ENCODE measurements around the gene SH3RF1.

Gene SH3RF1

DNA sequence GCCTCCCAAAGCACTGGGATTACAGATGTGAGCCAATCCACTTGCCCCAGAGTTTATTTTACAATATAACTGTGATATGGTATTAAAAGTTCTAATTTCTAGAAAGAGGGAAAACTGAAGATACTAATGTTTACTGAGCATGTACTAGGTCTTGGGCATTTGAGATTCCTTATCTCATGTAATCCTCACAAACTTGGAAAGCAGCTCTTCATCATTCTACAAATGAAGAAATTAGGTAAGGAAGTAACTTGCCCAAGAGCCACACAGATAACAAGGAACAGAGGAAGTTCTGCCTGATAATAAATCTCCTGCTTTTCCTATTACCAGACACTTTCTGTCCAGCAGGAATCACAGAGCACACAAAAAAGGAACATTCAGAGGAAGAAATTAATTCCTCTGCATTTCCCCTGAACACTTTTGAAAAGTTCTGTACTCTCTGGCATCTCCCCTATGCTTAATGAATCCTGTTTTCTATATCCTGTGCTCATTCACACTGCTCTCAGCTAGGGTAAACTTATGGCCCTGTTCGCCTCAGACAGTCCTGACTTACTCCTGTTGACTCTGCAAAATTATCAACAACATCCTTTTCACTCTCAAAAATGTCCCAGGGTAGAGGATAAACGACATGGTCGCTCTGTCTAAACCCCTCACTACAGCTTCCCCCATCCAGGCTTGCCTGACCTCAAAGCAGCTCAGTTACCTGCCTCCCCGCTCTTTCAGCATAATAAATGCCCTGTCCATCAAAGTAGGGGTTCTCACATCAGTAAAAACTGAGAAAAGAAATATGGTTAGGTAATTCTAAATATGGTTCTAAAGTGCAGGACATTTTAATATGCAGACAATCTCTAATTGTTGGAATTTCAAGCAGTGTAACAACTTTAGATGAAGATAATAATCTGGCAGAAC lies 13.6 kb downstream of the SH3RF1 start:
- DNase-seq (ENCODE audit: low read depth), result no peak
- TF ChIP-seq CTCF (conservative IDR thresholded peaks at IDR 0.05; ENCODE audit: control insufficient read depth, insufficient read depth, low read depth, low read length), result no peak
- no peak overlapping the region for H3K4me3 ChIP-seq (ENCODE audit: control insufficient read depth, low read depth, low read length)

GRCh38 chr4:169256101-169256612 lies 14.6 kb downstream of the SH3RF1 start:
- H3K4me3 ChIP-seq (ENCODE audit: control insufficient read depth, low read depth, low read length), result no peak overlapping the region
- TF ChIP-seq CTCF (conservative IDR thresholded peaks at IDR 0.05; ENCODE audit: control insufficient read depth, insufficient read depth, low read depth, low read length), result no peak
- DNase-seq (ENCODE audit: low read depth), result peak; percentile 70

- no peak overlapping the region for H3K4me3 ChIP-seq (ENCODE audit: control insufficient read depth, low read depth, low read length)
- no peak for TF ChIP-seq CTCF (conservative IDR thresholded peaks at IDR 0.05; ENCODE audit: control insufficient read depth, insufficient read depth, low read depth, low read length)
- DNase-seq (ENCODE audit: low read depth), result peak; percentile 92
Measured at GRCh38 chr4:169254546-169254983, 16.2 kb downstream of the SH3RF1 start.

- H3K4me3 ChIP-seq (ENCODE audit: control insufficient read depth, low read depth, low read length), result no peak overlapping the region
- peak; percentile 92 for DNase-seq (ENCODE audit: low read depth)
Measured at GRCh38 chr4:169253904-169254303, 16.9 kb downstream of the SH3RF1 start.

GRCh38 chr4:169253113-169253671 lies 17.6 kb downstream of the SH3RF1 start:
- H3K4me3 ChIP-seq (ENCODE audit: control insufficient read depth, low read depth, low read length), result no peak overlapping the region

More at GRCh38 chr4:169253904-169254303, 16.9 kb downstream of the SH3RF1 start:
- TF ChIP-seq CTCF (conservative IDR thresholded peaks at IDR 0.05; ENCODE audit: control insufficient read depth, insufficient read depth, low read depth, low read length), result no peak

More at GRCh38 chr4:169253113-169253671, 17.6 kb downstream of the SH3RF1 start:
- DNase-seq (ENCODE audit: low read depth), result no peak
- TF ChIP-seq CTCF (conservative IDR thresholded peaks at IDR 0.05; ENCODE audit: control insufficient read depth, insufficient read depth, low read depth, low read length), result no peak

Data from fibroblast of mammary gland (primary cell).